Cardiac fibroblast (primary cell): ENCODE results near the gene PDE4D.

Experiments used
- DNase-seq, 2 donors: peaks; one replicate each; pipeline versions ENCODE4 v3.0.0 to v3.0.0-alpha.2; 2010; ENCODE audit warnings: low read depth in 2 of 2
- H3K4me3 ChIP-seq, 2 donors: replicated peaks in 1 of 2; 1 replicate in 1 of 2; 2 replicates in 1 of 2; pipeline ENCODE4 v1.5.1; 2011; ENCODE audit warnings: low read depth in 2 of 2, low read length in 2 of 2, mild to moderate bottlenecking in 2 of 2, moderate library complexity in 1 of 2
- CTCF ChIP-seq: IDR thresholded peaks from one replicate; pipeline ENCODE4 v1.5.1; 2011; ENCODE audit warnings: low read depth, mild to moderate bottlenecking, low read length, inconsistent platforms

Gene PDE4D

GRCh38 chr5:59521476-59521875, 372.1 kb downstream of the PDE4D start:
- no peak for TF ChIP-seq CTCF
- DNase-seq, result peak in 1 of 2 donors; percentile 10
- H3K4me3 ChIP-seq, result no peak overlapping the region

- no peak for DNase-seq
- H3K4me3 ChIP-seq, result no peak overlapping the region
- TF ChIP-seq CTCF, result no peak
Observed at GRCh38 chr5:59519338-59519737, 374.2 kb downstream of the PDE4D start.

GRCh38 chr5:59517926-59518585, 375.5 kb downstream of the PDE4D start:
- no peak overlapping the region for H3K4me3 ChIP-seq
- DNase-seq, result peak; percentile 31 to 83
- peak; percentile 6 for TF ChIP-seq CTCF

- DNase-seq, result peak in 1 of 2 donors; percentile 2
- TF ChIP-seq CTCF, result no peak
- no peak overlapping the region for H3K4me3 ChIP-seq
Observed at GRCh38 chr5:59516161-59516560, 377.4 kb downstream of the PDE4D start.

GRCh38 chr5:59506285-59506877, 387.1 kb downstream of the PDE4D start:
- no peak overlapping the region for H3K4me3 ChIP-seq
- peak; percentile 67 to 71 for DNase-seq
- peak; percentile 32 for TF ChIP-seq CTCF

- no peak for TF ChIP-seq CTCF
- no peak for DNase-seq
- H3K4me3 ChIP-seq, result no peak overlapping the region
Observed at GRCh38 chr5:59504043-59504442, 389.5 kb downstream of the PDE4D start.

GRCh38 chr5:59503220-59503619, 390.3 kb downstream of the PDE4D start:
- TF ChIP-seq CTCF, result no peak
- peak in 1 of 2 donors; percentile 6 for DNase-seq
- no peak overlapping the region for H3K4me3 ChIP-seq
